NCI-H526 treated with DMSO at 0.1 percent for 48 hours (cell line): Measurements from ENCODE around the gene SPIN2A.
"Not testable (repeated sequence)": the region's sequence is repeated elsewhere in the genome, so short reads cannot be mapped to it uniquely, and the experiment has no call there.

Source experiments
- DNase-seq: peaks from one replicate; lab custom pipeline; 2025; lab: John Stamatoyannopoulos, UW

SPIN2A gene

GRCh38 chrX:57137073-57137472 lies at the start of gene SPIN2A:
Gene SPIN2A (minus strand): TSS chrX:57137397. CDS start chrX:57136597, 800 bp downstream.
- peak; percentile 17 for DNase-seq

DNA sequence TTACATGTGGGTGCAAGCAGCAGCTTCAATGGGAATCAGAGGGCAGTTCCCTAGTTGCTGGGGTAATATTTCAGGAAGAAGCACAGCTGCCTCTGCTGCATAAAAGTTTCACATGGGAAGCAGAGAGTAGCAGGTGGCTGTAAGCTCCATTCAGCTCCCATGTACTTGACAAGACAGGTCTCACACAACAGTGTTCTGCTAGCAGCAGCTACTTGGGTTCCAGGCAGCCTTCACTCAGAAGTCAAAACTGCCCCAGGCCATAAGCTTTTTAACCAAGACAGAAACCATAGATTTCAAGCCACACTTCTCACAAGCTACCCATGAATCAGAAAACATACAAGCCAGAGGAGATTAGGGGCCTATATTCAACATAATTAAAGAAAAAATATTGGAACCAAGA lies 41.4 kb upstream of the SPIN2A start:
- DNase-seq = no peak

- no peak for DNase-seq
These were observed 39.9 kb upstream of the SPIN2A start for GRCh38 chrX:57177070-57177469.

- no peak for DNase-seq
These were observed 35.3 kb upstream of the SPIN2A start for GRCh38 chrX:57172544-57172943.

- peak; percentile 36 for DNase-seq
These were observed 19.3 kb upstream of the SPIN2A start for GRCh38 chrX:57156397-57157049.

DNA sequence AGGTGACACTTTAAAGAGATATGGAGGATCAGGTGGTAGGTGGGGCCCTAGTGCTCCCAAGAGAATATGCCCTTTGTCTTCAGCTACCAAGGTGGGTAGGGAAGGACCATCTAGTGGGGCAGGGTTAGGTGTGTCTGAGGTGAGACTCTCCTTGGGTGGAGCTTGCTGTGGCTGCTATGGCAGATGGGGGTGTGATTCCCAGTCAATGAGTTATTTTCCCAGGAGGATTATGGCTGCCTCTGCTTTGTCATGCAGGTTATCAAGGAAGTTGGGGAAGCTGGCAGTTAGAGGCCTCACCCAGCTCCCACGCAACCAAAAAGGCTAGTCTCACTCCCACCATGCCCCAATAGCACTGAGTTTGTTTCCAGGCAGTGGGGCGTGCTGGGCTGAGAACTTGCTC lies 18.0 kb upstream of the SPIN2A start:
- no peak for DNase-seq

DNA sequence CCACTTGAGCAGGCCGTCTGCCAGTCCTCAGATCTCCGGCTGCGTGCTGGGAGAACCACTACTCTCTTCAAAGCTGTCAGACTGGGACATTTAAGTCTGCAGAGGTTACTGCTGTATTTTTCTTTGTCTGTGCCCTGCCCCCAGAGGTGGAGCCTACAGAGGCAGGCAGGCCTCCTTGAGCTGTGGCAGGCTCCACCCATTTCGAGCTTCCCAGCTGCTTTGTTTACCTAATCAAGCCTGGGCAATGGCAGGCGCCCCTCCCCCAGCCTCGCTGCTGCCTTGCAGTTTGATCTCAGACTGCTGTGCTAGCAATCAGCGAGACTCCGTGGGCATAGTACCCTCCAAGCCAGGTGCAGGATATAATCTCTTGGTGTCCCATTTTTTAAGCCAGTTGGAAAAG lies 15.0 kb upstream of the SPIN2A start:
- DNase-seq = not testable (repeated sequence)

GRCh38 chrX:57138674-57139073 lies 1.5 kb upstream of the SPIN2A start:
- DNase-seq = no peak

- DNase-seq = no peak
These were observed 304 bp upstream of the SPIN2A start for GRCh38 chrX:57137501-57137900.

DNA sequence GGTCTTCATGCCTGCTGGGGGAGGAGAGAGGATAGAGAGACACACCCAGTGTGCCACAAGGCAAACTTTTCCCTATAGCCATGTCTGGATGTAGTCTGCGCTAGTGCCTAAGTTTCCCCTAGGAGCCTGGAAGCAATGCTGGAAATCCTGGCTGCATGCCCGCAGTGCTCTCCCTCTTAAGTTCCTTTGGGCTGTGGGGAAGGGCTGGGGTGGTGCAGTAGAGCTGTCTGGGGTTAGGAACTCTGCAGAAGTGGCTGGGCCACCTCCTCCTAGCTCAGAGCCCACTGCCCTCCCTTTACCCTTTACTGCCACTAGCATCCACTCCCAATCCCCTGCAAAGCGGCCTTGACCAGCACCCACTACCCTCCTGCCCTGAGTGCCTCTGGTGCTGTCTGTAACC lies 608 bp downstream of the SPIN2A start:
- DNase-seq = not testable (repeated sequence)

- no peak for DNase-seq
These were observed 1.9 kb downstream of the SPIN2A start for GRCh38 chrX:57135287-57135686.

GRCh38 chrX:57134702-57135101 lies 2.5 kb downstream of the SPIN2A start:
- DNase-seq = no peak

DNA sequence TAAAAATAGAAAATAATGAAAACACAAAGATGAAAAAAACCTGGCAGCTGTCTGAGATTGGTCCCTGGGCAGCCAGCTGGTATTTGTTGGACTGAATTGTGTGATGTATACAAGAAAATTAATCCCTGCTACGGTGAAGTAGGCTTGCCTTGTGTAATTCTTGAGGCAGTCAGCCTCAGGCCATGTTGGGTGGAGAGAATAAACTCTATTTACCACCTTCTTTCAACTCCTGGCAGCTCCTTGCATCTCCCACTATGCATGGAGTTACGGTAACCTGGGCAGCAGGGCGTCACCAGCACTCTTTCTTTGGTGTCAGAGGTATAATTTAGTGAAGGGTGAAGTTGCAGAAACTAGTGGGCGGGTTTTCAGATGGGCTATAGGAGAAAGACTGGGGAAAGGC lies 3.5 kb downstream of the SPIN2A start:
- no peak for DNase-seq

DNA sequence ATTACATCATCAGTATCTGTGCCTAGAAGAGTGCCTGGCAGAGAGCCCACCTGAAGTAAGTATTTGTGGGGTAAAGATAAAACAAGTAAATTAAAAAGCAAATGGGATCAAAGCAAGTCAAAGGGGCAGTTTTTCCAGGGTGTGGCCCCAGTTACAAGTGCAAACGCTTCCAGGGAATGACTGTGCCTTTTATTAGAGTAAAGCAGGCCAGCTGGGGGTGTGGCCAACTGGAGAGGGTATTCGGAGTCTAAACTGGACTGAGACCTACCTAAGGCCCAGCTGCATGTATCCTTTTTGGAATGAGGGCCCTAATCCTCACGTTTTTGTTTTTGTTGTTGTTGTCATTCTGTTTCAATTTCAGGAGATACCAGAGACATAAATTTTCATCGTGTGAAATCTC lies 3.9 kb downstream of the SPIN2A start:
- not testable (repeated sequence) for DNase-seq

DNA sequence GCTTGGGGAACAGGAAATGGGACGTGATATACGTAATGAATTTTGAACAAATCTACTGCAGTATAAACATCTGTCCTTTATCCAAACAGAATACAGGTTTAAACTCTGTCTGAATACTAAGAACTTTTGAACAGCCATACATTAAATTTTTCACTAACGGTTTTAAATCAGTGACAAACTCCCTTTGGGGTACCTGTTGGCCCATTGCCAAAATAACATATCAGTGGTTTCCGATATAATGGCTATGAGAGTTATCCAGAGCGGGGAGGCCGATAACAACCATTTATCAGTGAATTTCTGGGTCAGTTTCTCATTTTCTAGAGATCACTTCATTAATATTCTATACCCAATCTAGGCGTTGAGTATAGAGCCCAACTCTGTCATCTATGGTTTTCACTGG lies 5.2 kb downstream of the SPIN2A start:
- DNase-seq = no peak

GRCh38 chrX:57121816-57122215 lies 15.4 kb downstream of the SPIN2A start:
- DNase-seq = no peak

GRCh38 chrX:57121162-57121755 lies 15.9 kb downstream of the SPIN2A start, which contains the start of gene SPIN2B:
Gene SPIN2B (minus strand): TSS chrX:57121548.
- peak; percentile 72 for DNase-seq

DNA sequence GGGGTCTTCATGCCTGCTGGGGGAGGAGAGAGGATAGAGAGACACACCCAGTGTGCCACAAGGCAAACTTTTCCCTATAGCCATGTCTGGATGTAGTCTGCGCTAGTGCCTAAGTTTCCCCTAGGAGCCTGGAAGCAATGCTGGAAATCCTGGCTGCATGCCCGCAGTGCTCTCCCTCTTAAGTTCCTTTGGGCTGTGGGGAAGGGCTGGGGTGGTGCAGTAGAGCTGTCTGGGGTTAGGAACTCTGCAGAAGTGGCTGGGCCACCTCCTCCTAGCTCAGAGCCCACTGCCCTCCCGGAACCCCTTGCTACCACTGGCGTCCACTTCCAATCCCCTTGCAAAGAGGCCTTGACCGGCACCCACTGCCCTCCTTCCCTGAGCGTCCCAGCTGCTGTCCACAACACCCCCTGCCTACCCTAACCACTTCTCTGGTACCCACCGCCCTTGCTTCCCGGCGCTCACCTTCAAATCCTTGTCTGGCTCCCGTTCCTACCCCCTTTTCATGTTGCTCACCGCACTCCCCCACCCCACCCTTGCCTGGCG lies 16.5 kb downstream of the SPIN2A start:
- DNase-seq = not testable (repeated sequence)

DNA sequence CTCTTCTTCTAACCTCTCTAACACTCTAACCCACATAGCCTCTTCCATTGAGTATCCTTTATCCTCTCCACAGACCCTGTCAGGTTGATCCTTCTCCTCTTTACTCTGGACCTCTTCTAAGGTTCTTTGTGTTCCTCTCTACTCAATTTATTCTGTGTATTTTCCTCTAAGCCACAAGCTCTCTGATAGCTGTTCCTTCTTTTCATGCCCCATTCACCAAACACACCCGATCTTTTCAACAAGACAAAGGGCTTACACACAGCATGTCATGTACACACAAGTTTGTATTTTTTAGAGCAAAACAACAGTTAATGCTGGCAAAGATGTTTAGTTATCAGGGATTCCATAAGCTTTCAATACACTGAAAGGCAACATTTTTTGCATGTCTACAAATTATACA lies 17.8 kb downstream of the SPIN2A start:
- no peak for DNase-seq

- not testable (repeated sequence) for DNase-seq
These were observed 19.6 kb downstream of the SPIN2A start for GRCh38 chrX:57117566-57117965.

DNA sequence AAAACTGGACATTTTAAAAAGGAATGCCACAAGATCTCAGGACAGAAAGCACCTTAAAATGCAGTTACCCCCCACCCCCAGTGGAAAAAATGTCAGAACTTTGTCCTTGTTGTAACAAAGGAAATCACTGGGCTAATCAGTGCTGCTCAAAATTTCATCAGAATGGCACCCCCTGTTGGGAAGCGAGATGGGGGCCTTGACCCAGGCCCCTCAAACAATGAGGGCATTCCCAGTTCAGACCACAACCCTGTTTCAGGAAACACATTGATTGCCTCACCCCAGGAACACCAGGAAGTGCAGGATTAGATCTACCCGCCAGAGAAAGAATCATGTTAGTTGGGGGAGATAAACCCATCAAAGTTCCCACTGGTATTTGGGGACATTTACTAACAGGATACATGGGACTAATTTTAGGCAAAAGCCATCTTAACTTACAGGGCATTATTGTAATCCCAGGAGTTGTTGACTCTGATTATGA lies 32.2 kb downstream of the SPIN2A start:
- DNase-seq = no peak

DNA sequence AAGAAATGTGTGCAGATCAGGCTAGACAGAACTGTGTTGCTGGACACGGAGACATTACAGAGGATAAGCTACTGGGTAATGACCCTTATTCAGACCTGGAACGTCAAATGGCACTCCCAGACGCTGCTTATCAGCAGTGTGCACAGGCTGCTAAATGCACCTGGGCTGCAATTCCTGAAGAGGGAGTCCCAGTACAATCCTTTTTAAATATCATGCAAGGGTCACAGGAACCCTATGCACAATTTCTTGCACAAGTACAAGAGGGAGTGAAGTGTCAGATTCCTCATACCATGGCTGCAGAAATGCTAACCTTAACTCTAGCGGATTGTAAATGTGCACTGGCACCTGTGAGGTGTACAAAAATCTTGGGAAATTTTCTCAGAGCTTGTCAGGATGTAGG lies 32.8 kb downstream of the SPIN2A start:
- no peak for DNase-seq

DNA sequence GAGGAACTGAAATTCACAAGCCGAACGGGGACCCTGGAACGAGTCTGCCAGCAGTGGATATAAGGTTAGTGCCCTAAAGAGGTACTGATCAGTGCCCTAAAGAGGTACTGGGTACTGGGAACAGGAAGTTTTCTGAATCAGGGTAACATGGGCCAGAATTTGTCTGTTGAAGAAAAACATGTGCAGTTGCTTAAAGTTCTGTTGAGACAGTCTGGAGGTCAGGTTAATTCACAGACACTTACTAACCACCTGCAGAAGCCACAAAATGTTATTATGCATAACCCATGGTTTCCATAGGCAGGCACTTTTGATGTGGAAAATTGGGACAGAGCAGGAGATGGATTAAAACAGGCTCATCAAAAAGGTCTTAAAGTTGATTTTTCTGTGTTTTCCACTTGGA lies 33.7 kb downstream of the SPIN2A start:
- DNase-seq = no peak
